KMS-11 (cell line): ENCODE results near the gene CST4.
"Not testable (repeated sequence)": the region's sequence is repeated elsewhere in the genome, so short reads cannot be mapped to it uniquely, and the experiment has no call there.

Experiments
- H2AFZ ChIP-seq: fragments of 200-600 bp; sonication (generic); 2 replicates; pipeline ENCODE4 v1.6.1; 2016; ENCODE audit warnings: antibody characterized with exemption, mixed run types, low read depth
- H3K27ac ChIP-seq: fragments of 200-600 bp; sonication (generic); 2 replicates; pipeline ENCODE4 v1.6.1; 2016; ENCODE audit warnings: mild to moderate bottlenecking, mixed run types
- H3K27me3 ChIP-seq: fragments of 200-600 bp; sonication (generic); 2 replicates; pipeline ENCODE4 v1.6.1; 2017; ENCODE audit warnings: mild to moderate bottlenecking, low read depth, mixed run types, moderate library complexity; ENCODE audit not compliant: insufficient read depth
- H3K36me3 ChIP-seq: fragments of 200-600 bp; sonication (generic); 2 replicates; pipeline ENCODE4 v1.6.1; 2017; ENCODE audit warnings: mild to moderate bottlenecking, mixed run types; ENCODE audit not compliant: insufficient read depth
- H3K4me1 ChIP-seq: fragments of 200-600 bp; sonication (generic); 2 replicates; pipeline ENCODE4 v1.6.1; 2016; ENCODE audit warnings: mild to moderate bottlenecking, low read depth, mixed run types; ENCODE audit not compliant: poor library complexity, severe bottlenecking
- H3K4me2 ChIP-seq: fragments of 200-600 bp; sonication (generic); 2 replicates; pipeline ENCODE4 v1.7.0; 2016; ENCODE audit warnings: mild to moderate bottlenecking, mixed run types
- H3K4me3 ChIP-seq: fragments of 200-600 bp; sonication (generic); IDR thresholded peaks from 2 replicates; pipeline ENCODE4 v1.6.1; 2017; ENCODE audit warnings: low read depth, low read length, mixed read lengths; ENCODE audit not compliant: insufficient read depth
- H3K79me2 ChIP-seq: fragments of 200-600 bp; sonication (generic); 2 replicates; pipeline ENCODE4 v1.6.1; 2016; ENCODE audit warnings: low read depth, mixed run types; ENCODE audit not compliant: insufficient read depth
- H3K9ac ChIP-seq: fragments of 200-600 bp; sonication (generic); 2 replicates; pipeline ENCODE4 v1.6.1; 2016; ENCODE audit warnings: mild to moderate bottlenecking, mixed run types
- H4K20me1 ChIP-seq: fragments of 200-600 bp; sonication (generic); 2 replicates; pipeline ENCODE4 v1.6.1; 2016; ENCODE audit warnings: mild to moderate bottlenecking, mixed run types; ENCODE audit not compliant: insufficient read depth
- CTCF ChIP-seq: fragments of 200-600 bp; sonication (generic); conservative IDR thresholded peaks from 2 replicates; pipeline ENCODE4 v1.6.1; 2017; ENCODE audit warnings: low read depth, mild to moderate bottlenecking, antibody characterized with exemption, low read length, moderate library complexity, mixed read lengths

The CST4 gene

GRCh38 chr20:23723659-23724307, 34.9 kb upstream of the CST4 start:
- TF ChIP-seq CTCF, result peak; percentile 26; the same call in 1 of the 2 replicates
- H2AFZ ChIP-seq, H3K27me3 ChIP-seq, H3K4me1 ChIP-seq, H3K4me2 ChIP-seq, H4K20me1 ChIP-seq, H3K36me3 ChIP-seq, H3K4me3 ChIP-seq, H3K27ac ChIP-seq, H3K79me2 ChIP-seq, H3K9ac ChIP-seq: not testable (repeated sequence)

GRCh38 chr20:23722851-23723250, 34.0 kb upstream of the CST4 start:
- not testable (repeated sequence) for H3K27ac ChIP-seq, H3K4me3 ChIP-seq, H4K20me1 ChIP-seq, H3K36me3 ChIP-seq, H3K9ac ChIP-seq, H3K27me3 ChIP-seq, H3K4me1 ChIP-seq, H2AFZ ChIP-seq, H3K4me2 ChIP-seq, H3K79me2 ChIP-seq

GRCh38 chr20:23721962-23722361, 33.1 kb upstream of the CST4 start:
- Histone ChIP-seq H4K20me1 (no peaks in the 10 kb centered on the region), H3K4me2 (no peak overlapping the region), H3K36me3 (no peaks in the 10 kb centered on the region), H2AFZ (no peak overlapping the region), H3K79me2 (no peaks in the 10 kb centered on the region), H3K9ac (no peak overlapping the region), H3K4me3 (no peak overlapping the region), H3K4me1 (no peaks in the 10 kb centered on the region), H3K27ac (no peak overlapping the region), H3K27me3 (no peaks in the 10 kb centered on the region)
- TF ChIP-seq CTCF, result no peak

- H3K27ac ChIP-seq, H3K36me3 ChIP-seq, H3K4me3 ChIP-seq, H3K4me2 ChIP-seq, H3K4me1 ChIP-seq, H3K27me3 ChIP-seq, H2AFZ ChIP-seq, H3K9ac ChIP-seq, H3K79me2 ChIP-seq, H4K20me1 ChIP-seq: not testable (repeated sequence)
Measured at GRCh38 chr20:23719351-23719750, 30.5 kb upstream of the CST4 start.

GRCh38 chr20:23711778-23712177, 22.9 kb upstream of the CST4 start:
- H3K4me1 ChIP-seq, H3K27me3 ChIP-seq, H3K4me3 ChIP-seq, H3K27ac ChIP-seq, H2AFZ ChIP-seq, H3K4me2 ChIP-seq, H4K20me1 ChIP-seq, H3K9ac ChIP-seq, H3K36me3 ChIP-seq, H3K79me2 ChIP-seq: not testable (repeated sequence)

GRCh38 chr20:23710771-23711170, 21.9 kb upstream of the CST4 start:
- no peak overlapping the region for H3K9ac ChIP-seq
- H3K36me3 ChIP-seq, result no peaks in the 10 kb centered on the region
- no peaks in the 10 kb centered on the region for H3K4me1 ChIP-seq
- no peak overlapping the region for H3K27ac ChIP-seq
- TF ChIP-seq CTCF, result no peak
- no peaks in the 10 kb centered on the region for H4K20me1 ChIP-seq
- no peaks in the 10 kb centered on the region for H3K79me2 ChIP-seq
- H3K4me2 ChIP-seq, result no peak overlapping the region
- H2AFZ ChIP-seq, result no peak overlapping the region
- no peak overlapping the region for H3K4me3 ChIP-seq
- no peaks in the 10 kb centered on the region for H3K27me3 ChIP-seq
